ENCODE results near the gene ZNF785. TPM values are rescaled to one million over a fixed set of nuclear protein-coding genes. Genes with fewer than 3 reads are reported as not detected.

Gene ZNF785
- total RNA-seq, 4 donors from 2014 or later: 0.70 to 3.2 (median 1.0) TPM

- Histone ChIP-seq H3K36me3 (no peaks in the 10 kb centered on the region), H3K4me3 (peak within 1 kb of the TSS; percentile 75 to 96 (median 86)), H3K27ac (peak within 1 kb of the TSS; percentile 84 to 99 (median 98)), H3K9me3 (no peaks in the 10 kb centered on the region), H3K27me3 (no peaks in the 10 kb centered on the region), H3K4me1 (peaks cover 21 to 24% of the 10 kb centered on the region in 2 donors)
- intact Hi-C loops (cut with DNase I; ENCODE audit: low total_unique reads): loop anchor here (1.0 to 5.0 kb wide), 6 partner anchors 10 to 63 kb away; partner anchors contain the start of genes ZNF764 and ZNF785
- TF ChIP-seq CTCF (IDR thresholded peaks at IDR 0.05 in 4 of 5, conservative IDR thresholded peaks at IDR 0.05 in 1 of 5): no peak
- peak in 1 of 2 donors; percentile 68 for TF ChIP-seq POLR2A (IDR thresholded peaks at IDR 0.05)
- ATAC-seq (peak; percentile 96), DNase-seq (peak; percentile 95 to 96)
- in situ Hi-C loops (cut with MboI; ENCODE audit: low sequenced_read_pairs in 4 of 4): loop anchor here in 2 of 4 donors (5.0 to 10.0 kb wide), 2 partner anchors 63 to 81 kb away; partner anchors contain the start of gene PRR14 (in 1 of the 2)
These were observed 13.8 kb downstream of the ZNF785 start, which contains the start of gene ZNF688 for GRCh38 chr16:30571445-30572322. Gene ZNF688 (minus strand): TSS chr16:30571714. CDS start chr16:30571629, 85 bp downstream.

- no peak for TF ChIP-seq CTCF (IDR thresholded peaks at IDR 0.05 in 4 of 5, conservative IDR thresholded peaks at IDR 0.05 in 1 of 5)
- TF ChIP-seq POLR2A (IDR thresholded peaks at IDR 0.05): no peak
- no peaks in the 10 kb centered on the region for H3K36me3 ChIP-seq
- H3K4me3 ChIP-seq: peak overlapping the region; percentile 75 to 96 (median 86)
- in situ Hi-C loops (cut with MboI; ENCODE audit: low sequenced_read_pairs in 4 of 4): loop anchor here in 2 of 4 donors (5.0 to 10.0 kb wide), 2 partner anchors 64 to 81 kb away; partner anchors contain the start of gene PRR14 (in 1 of the 2)
- ATAC-seq (peak in 1 of 2 donors; percentile 9), DNase-seq (no peak)
- peaks cover 21 to 24% of the 10 kb centered on the region in 2 donors for H3K4me1 ChIP-seq
- intact Hi-C loops (cut with DNase I; ENCODE audit: low total_unique reads): loop anchor here (1.0 to 5.0 kb wide), 3 partner anchors 13 to 36 kb away; partner anchors contain the start of gene ZNF764
- H3K27me3 ChIP-seq: no peaks in the 10 kb centered on the region
- no peaks in the 10 kb centered on the region for H3K9me3 ChIP-seq
- H3K27ac ChIP-seq: peak overlapping the region; percentile 84 to 99 (median 98)
These were observed 14.7 kb downstream of the ZNF785 start for GRCh38 chr16:30570636-30571444.

GRCh38 chr16:30569746-30570635, 15.5 kb downstream of the ZNF785 start:
- no peak for ATAC-seq
- Histone ChIP-seq H3K4me3 (peak overlapping the region in 3 of 4 donors; percentile 75 to 87 (median 84)), H3K27ac (peak overlapping the region; percentile 84 to 99 (median 98)), H3K9me3 (no peaks in the 10 kb centered on the region), H3K27me3 (no peaks in the 10 kb centered on the region), H3K36me3 (no peaks in the 10 kb centered on the region), H3K4me1 (peaks cover 21 to 24% of the 10 kb centered on the region in 2 donors)
- in situ Hi-C loops (cut with MboI; ENCODE audit: low sequenced_read_pairs in 4 of 4) (loop anchor here in 2 of 4 donors (5.0 to 10.0 kb wide), 2 partner anchors 65 to 82 kb away; partner anchors contain the start of gene PRR14 (in 1 of the 2)), intact Hi-C loops (cut with DNase I; ENCODE audit: low total_unique reads) (loop anchor here (5.0 kb wide), 1 partner anchor 37 kb away; no protein-coding TSS in a partner anchor)
- DNase-seq: no peak
- TF ChIP-seq CTCF (IDR thresholded peaks at IDR 0.05 in 4 of 5, conservative IDR thresholded peaks at IDR 0.05 in 1 of 5): no peak
- TF ChIP-seq POLR2A (IDR thresholded peaks at IDR 0.05): no peak
